Uterus (tissue), 2 donors: ENCODE data around the gene SCGB1D2.

ENCODE experiments used
- CTCF ChIP-seq, 4 experiments: fragments of 200-600 bp in 2 of 4; fragments of 450-650 bp in 2 of 4; sonication (generic) in 2 of 4; IDR thresholded peaks; one replicate each; pipeline ENCODE4 v1.5.1; 2016 to 2019; ENCODE audit warnings: antibody characterized with exemption in 4 of 4, mild to moderate bottlenecking in 2 of 4, moderate library complexity in 1 of 4
- POLR2A ChIP-seq, 2 donors: fragments of 450-650 bp; IDR thresholded peaks; one replicate each; pipeline ENCODE4 v1.6.1; 2016; ENCODE audit warnings: antibody characterized with exemption in 2 of 2, mild to moderate bottlenecking in 1 of 2, moderate library complexity in 1 of 2

- no peak for TF ChIP-seq CTCF (IDR thresholded peaks at IDR 0.05)
- no peak for TF ChIP-seq POLR2A (IDR thresholded peaks at IDR 0.05)
Observed at GRCh38 chr11:62266558-62266957, 24.5 kb downstream of the SCGB1D2 start.
